NCI-H748 treated with DMSO at 0.1 percent for 48 hours (cell line): Measurements from ENCODE around the gene COL26A1.
"Not testable (repeated sequence)": the region's sequence is repeated elsewhere in the genome, so short reads cannot be mapped to it uniquely, and the experiment has no call there.

Experiments
- DNase-seq: peaks from one replicate; lab custom pipeline; 2025; lab: John Stamatoyannopoulos, UW

COL26A1 gene

DNA sequence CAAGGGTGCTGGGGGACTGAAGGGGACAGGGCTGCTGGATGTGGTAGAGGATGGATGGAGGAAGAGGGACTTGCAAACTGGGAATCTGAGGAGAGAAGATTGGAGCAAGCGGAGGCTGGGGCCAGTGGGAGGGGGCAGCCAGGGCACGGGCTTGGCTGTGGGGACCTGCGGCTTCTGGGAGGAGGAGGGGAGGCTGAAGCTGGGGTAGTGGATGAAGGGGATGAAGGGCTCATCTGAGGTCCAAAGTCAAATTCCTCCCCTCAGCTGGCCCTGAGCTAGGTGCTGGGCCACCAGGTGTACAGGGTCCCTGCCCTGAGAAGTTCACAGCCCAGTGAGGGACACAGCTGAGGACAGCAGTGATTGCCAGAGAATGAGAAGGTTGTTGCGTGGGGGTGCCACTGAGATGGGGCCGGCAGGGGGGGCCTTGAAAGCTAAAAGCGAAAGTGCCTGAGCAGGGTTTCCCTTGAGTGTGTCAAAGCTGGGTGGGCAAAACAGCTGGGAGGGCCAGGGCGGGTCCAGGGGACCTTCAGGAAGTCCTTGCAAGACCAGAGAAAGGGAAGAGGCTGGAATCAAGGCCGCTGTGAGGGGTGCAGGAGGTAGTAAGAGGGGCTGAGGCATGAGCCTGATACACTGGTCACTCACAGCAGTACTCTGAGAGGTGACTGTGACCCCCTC, 191.2 kb downstream of the COL26A1 start:
- no peak for DNase-seq

DNA sequence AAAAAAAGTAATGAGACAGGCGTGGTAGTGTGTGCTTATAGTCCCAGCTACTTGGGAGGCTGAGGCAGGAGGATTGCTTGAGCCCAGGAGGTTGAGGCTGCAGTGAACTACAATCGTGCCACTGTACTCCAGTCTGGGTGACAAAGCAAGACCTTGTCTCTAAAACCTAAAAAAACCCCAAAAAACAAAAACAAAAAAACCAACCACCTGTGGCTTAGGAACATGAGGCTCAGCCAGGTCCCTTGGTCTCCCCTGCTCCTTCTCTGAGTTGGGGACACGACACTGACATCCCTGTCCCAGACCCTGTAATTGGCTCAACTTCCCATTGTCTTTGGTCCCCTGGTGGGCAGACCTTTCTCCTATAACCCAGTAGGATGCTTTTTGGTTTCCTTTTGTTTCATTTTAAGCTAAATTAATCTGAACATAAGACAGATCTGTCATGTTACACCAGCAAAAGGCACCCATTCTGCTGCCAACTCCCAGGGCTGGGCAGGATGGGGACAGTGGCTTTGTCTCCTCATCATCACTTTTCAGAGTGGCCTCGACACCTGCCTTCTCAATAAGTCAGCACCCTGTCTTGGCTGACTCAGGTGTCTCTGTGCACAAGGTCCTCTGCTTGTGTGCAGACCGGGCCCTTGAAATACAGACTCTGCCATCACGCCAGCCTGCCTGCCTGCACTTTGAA, 192.1 kb downstream of the COL26A1 start:
- DNase-seq, result no peak

DNA sequence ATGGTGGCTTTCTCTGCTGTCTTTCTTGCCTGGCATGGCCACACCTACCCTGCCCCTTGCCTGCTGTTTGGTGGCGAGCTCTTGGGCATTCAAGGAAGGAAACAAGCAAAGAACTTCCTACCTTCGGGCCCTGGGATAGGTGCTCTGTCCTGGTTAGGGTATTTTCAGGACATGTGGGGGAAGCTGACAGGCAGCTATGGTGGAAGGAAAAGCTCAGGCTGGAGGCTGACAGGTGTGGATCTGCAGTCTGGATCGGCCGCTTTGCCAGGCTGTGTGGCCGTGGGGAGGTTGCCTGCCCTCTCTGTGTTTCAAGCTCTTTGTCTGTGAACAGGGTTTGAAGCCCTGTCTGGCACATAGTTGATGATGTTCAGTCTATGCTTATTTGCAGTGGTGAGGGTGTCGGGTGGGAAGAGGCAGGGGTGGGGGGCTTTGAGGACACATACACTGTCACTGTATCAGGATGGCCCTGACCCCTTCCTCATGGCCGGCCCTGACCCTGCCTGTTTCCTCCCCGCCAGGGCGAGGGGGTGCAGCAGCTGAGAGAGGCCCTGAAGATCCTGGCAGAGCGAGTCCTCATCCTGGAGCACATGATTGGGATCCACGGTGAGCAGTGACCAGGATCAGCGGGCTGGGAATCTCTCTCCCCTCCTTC, 192.7 kb downstream of the COL26A1 start:
- DNase-seq, result no peak

DNA sequence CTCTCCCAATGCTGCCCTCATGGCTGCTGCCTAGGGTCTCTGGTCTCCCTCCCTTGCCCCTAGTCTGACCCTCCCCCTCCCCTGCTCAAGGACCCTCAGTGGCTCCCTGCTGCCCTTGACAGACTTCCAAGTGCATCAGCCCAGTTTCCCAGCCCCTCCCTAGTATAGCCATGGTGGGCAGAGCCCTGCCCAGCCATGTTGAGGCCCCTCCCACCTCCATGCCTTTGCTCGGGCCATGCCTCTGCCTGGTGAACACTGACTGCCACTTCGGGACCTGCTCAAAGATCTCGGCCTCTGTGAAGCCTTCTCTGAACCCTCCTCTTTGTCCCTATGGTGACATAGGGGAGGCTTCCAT, 193.2 kb downstream of the COL26A1 start:
- DNase-seq, result no peak

DNA sequence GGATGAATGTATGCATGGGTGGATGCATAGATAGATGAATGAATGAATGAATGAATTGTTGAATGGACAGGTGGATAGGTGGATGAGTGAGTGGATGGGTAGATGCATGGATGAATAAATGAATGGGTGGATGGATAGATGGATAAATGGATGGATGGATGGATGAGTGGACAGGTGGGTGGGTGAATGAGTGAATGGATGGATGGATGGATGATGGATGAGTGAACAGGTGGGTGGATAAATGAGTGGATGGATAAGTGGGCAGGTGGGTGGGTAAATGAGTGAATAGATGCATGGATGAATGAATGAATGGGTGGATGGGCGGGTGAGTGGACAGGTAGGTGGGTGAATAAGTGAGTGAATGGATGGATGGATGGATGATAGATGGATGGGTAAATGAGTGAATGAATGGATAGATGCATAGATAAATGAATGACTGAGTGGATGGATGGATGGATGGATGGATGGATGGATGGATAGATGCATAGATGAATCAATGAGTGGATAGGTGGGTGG, 193.8 kb downstream of the COL26A1 start:
- DNase-seq, result no peak

DNA sequence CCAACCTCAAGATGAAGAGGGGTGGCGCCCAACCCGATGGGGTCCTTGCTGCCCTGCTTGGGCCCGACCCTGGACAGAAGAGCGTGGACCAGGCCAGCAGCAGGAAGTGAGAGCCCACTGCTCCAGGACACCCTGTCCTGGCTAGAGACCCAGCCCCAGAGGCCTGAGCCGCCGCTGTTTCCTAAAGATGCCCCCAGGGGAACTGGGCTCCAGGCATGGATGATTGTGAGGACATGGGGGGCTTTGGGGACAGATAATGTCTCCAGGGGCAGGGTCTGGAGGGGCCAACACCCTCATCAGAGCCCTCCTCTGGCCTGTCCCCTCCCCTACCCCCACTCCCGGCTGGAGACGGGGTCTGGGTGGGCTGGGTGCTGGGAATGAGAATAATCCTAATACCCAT, 194.7 kb downstream of the COL26A1 start:
- no peak for DNase-seq

DNA sequence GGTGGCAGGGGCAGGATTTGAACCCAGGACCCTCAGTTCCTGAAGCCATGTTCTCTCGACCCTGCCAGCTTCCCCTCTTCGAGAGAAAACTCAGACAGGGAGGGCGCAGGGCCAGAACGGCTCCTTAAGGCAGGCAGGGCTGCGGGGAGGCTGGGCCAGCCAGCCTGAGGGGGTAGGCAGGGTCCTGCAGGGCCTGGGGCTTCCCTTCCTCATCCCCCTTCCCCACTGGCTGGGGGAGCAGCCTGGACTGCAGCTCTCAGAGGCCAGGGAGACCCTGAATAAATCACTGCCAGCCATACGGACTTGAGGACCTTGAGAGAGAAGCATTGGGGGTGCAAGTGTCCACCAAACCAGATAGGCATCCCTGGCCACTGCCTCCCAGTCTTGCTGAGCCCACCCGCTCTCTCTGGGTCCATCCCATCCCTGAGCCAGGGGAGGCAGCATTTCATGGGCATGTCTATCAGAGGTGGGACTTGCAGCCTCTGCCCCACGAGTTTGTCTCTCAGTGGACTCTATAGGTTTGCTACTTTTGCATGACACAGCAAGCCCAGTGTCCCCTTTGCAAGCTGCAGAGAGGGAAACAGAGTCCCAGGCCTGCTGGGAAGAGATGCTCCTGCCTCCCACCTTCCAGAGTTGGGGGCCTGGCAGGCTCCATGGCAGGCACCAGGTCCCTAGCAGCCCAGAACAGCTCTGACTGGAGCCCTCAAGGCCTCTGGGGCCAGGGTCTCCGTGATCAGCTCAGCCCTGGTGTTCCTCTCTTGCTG, 195.5 kb downstream of the COL26A1 start:
- no peak for DNase-seq

DNA sequence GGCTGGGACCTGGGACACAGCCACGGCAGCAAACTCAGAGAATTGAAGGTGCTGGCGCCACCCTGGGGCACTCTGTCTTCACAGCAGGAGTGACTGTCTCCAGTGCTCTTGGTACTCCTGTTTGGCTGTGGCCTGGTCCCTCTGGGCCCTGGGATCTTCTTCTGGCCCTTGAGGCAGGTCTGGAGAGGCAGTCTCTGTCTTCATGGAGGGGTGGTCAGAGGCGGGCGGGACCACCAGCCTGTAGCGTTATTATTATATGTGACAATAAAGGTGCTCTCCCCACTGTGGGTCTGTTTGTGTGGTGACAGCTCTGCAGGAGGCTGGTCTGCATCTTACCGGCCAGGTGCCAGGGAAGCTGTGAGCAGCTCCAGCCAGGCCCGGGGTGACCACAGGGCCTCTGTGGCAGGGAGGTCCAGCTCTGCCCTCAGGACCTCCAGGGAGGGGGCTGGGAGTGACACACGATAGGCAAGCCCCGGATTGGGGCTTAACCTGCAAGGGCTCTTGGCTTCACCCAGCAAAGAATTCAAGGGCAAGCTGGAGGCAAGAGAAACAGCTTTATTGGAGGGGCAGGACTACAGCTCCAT, 196.2 kb downstream of the COL26A1 start:
- DNase-seq, result no peak

DNA sequence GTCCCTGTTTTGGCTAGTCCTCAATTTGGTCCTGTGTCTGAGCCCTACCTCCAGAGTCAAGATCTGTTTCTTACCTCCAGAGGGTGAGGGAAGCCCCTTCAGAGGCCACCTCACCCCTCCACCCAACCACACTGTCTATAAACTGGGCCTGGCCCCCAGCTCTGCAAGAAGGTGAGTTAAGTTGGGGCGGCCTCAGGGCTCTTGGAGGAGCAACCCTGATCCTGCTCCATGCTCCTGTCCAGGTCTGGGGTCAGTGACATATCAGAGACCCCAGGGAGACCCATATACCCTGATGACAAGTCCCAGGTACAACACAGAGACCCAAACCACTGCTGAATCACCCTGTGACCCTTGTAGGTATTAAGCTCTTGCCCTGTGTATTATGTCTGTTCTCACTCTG, 196.9 kb downstream of the COL26A1 start:
- no peak for DNase-seq

DNA sequence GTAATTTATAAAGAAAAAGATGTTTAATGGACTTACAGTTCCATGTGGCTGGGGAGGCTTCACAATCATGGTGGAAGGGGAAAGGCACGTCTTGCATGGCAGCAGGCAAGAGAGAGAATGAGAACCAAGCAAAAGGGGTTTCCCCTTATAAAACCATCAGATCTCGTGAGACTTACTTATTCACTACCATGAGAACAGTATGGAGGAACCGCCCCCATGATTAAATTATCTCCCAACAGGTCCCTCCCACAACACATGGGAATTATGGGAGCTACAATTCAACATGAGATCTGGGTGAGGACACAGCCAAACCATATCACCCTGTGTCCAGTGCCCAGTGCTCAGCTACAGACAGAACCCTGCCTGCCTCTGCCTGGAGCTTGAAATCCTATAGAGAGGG, 197.3 kb downstream of the COL26A1 start:
- not testable (repeated sequence) for DNase-seq

DNA sequence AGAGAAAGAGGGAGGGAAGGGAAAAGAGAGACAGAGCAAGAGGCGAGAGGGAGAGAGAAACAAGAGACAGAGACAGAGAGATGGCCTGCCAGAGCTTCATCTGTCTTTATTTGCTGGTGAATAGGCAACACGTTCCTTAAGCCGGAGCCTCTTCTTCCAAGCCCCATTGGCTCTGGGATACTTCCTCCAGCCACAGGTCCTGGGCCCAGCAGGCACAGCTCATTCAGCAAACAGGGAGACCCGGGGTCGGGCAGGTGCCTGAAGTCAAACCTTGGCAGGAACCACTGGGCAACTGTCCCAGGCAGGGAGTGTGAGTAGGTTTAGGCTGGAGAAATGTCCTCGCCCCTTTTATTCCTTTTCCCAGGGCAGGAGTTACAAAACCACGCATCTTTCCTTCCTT, 198.2 kb downstream of the COL26A1 start:
- DNase-seq, result no peak

DNA sequence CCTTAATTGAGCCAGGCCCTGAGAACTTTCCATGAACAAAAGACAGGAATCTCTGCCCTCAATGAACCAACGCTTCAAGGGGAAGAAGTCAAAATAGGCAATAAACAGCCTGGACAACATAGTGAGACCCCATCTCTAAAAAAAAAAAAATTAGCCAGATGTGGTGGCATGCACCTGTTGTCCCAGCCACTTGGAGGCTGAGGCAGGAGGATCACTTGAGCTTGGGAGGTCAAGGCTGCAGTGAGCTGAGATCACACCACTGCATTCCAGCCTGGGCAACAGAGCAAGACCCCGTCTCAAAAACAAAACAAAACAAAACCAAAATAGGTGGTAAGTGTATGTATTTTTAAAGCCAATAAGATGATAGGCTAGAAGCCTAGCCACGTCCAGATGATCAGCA, 198.6 kb downstream of the COL26A1 start:
- not testable (repeated sequence) for DNase-seq

DNA sequence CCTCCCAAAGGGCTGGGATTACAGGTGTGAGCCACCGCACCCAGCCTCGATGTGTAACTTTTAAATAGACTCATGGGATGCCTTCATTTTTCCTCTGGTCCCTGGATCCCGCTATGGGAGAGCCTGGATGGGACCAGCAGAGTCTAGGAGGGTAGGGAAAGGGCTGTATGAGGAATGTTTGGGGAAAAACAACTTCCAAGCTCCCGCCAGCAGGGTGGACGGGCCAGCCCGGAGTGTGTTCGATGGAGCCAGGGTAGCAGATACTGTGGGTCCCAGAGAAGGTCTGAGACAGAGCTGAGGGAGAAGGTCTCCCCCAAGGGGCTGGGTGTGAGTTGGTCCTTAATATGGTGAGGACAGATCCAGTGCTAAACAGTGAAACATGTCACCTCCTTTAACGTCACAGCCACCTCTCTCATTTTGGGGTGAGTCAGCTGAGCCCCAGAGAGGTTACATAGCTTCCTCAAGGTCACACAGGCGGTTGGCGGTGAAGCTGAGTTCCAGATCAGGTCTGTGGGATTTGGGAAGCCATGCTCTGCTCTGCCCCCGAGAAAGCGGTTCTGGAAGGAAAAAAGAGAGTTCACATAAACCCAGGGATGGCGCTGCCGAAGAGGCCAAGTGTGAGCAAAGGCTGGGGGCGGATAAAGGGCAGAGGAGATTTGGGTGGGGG, 200.0 kb downstream of the COL26A1 start:
- DNase-seq, result no peak

DNA sequence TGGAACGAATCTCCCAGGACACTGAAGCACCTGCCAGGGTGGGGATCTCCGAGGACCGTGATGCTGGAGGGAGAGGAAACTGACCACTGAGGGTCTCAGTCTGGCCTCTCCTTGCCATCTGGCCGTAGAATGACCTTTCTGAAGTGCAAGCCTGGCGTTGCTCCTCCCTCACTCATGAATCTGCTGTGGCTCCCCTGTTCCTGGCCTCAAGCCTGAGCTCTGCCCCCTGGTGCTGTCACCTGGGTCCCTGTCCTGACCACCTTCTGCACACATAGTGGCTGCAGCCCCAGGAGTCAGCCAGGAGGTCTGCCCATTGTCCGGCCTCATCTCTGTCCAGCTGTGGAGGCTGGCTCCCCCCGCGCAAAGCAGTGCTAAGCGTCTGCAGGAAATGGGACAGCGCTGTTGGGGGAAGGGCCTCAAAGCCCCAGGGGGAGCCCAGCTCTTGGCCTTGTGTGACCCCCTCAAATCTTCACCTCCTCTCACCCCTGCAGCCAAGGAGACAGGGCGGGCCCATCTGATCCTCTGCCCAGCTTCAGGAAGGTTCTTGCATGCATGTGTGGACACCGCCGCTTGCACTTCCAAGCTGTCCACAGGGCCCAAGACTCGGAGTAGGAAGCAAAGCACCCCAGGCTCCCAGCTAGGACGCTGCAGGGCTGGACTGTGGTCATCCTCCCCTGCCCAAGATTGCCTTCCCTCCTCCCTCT, 200.7 kb downstream of the COL26A1 start:
- no peak for DNase-seq

DNA sequence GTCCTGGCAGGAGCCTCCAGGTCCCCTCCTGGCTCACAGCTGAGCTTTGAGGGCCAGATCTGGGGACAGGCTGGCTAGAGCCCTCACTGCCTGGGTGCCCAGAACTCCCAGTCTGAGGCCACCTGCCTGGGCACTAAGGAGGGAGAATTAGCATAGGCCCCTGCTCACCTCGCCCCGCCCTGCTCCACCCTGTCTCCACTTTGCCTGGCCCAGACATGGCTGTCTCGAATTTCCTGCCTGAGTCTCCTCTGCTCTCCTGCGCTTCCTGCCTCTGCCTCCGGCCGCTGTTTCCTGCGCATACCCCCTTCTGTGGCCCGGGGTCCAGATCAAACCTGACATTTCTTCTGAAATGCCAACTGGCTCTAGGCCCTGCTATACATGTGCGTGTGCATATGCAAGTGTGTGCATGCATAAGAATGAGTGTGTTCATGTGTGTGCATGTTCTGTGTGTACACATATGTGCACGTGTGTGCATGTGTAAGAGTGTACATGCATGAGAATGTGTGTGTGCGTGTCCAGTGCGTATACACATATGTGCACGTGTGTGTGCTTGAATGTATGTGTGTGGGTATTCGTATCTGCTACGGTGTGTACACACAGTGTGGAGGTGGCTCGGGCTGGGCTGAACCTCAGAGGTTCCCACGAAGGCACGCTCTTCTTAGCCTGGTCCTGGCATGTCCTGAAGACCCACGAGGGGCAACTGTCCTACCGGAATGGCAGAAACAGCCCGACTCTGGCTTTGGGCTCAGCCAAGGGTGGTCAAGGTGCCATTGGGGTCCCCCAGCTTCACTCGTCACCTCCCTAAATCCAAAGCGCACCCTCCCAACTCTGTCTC, 201.5 kb downstream of the COL26A1 start:
- DNase-seq, result no peak

DNA sequence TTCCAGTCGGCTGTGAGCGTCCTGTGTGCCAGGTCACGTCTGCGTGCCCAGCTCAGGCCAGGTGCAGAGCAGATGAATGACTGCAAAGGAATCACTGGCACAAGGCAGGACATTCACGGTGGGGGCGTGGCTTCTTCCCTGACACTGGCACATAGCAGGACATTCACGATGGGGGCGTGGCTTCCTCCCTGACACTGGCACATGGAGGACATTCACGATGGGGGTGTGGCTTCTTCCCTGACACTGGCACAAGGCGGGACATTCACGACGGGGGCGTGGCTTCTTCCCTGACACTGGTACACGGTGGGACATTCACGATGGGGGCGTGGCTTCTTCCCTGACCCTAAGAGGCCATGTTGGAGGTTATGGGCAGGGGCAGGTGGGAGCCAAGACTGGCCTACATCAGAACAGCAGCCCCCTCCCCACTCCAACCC, 202.1 kb downstream of the COL26A1 start:
- no peak for DNase-seq

DNA sequence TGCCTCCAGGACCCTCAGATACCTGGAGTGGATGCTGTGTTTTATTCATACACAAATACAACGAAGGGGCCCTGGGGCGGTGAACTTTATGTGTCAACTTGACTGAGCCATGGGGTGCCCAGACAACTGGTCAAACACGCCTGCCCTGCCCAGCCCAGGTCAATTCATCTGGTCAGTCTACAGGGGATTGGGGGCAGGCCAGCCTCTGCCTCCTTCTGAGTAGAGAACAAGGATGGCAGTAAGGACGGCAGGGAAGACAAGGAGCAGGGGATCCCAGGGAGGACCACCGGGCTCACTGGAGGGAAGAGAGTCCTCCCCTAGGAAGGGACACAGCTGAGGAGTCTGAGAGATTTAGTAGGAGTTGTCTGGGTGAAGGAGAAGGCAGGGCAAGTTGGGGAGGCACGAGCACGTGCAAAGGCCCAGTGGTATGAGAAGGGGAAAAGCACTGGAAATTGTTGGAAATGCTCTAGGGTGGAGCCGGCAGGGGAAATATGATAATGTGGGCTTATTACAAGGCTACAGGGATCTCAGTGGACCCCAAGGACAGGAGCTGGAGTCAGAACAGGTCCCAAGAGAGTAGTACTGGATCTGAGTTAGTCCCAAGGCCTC, 203.0 kb downstream of the COL26A1 start:
- no peak for DNase-seq

DNA sequence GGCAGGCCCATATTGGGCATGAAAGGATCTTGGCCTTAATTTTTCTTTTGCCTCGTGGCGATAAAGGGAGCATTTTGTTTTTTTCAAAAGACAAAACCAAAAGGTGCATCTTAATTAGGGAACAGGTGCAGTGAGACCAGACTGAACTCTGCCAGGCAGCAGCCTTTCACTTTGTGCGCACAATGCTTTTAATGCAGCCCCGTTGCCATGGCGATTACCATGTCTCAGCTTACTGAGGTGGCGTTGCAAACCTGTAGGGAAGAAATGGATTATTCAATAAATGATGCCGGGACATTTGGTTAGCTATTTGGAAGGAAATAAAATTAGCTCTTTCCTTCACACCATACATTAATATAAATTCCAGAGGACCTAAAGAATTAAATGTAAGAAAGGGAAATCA, 204.6 kb downstream of the COL26A1 start:
- DNase-seq, result peak; percentile 51

DNA sequence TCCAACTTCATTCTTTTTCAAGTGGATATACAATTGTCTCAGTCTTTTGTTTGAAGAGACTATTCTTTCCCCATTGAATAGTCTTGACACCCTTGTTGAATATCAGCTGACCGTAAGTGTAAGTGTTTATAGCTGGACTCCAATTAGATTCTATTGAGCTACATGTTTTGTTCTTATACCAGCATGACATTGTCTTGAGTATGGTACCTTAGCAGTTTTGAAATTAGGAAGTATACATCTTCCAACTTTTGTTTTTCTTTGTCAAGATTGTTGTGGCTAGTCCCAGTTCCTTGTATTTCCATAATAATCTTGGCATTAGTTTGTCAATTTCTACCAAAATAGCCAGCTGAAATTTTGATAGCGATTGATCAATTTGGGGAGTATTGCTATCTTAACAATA, 209.5 kb downstream of the COL26A1 start:
- no peak for DNase-seq

DNA sequence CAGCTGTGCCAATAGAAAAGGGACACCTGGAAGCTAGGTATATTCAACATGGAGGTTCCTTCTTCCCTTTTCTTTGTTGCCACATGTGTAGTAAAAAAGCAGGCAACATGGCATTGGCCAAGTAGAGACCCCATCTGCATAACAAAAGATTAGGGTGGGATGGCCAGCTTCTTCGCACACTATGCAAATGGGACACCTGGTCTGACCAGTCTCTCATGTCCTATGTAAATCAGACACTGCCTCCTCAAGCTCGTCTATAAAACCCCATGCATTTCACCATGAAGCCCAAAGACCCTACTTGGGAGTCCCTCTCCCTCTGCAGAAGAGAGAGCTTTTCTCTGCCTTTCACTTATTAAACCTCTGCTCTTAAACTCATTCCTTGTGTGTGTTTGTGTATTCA, 212.5 kb downstream of the COL26A1 start:
- DNase-seq, result peak; percentile 53
